ENCODE measurements around the gene NCCRP1. TPM values are rescaled to one million over a fixed set of nuclear protein-coding genes. Genes with fewer than 3 reads are reported as not detected.

The NCCRP1 gene
- polyA plus RNA-seq, 3 donors, result 1.3 to 4.5 (median 1.7) TPM

Other genes with a start within 250 kb of the NCCRP1 start
- gene FBXO17, start 221.2 kb upstream of the NCCRP1 start, polyA plus RNA-seq (ENCODE audit: insufficient read length in 3 of 3), result 10 to 100 TPM; 69.5 to 93.4 (median 71.4) TPM
- gene FBXO27, start 164.4 kb upstream of the NCCRP1 start, polyA plus RNA-seq (ENCODE audit: insufficient read length in 3 of 3), result 1 to 10 TPM; 7.1 to 8.7 (median 7.2) TPM
- under 1 TPM; 0.20 to 0.72 (median 0.38) TPM for gene ACP7, start 112.6 kb upstream of the NCCRP1 start, polyA plus RNA-seq (ENCODE audit: insufficient read length in 3 of 3)
- gene PAK4, start 71.2 kb upstream of the NCCRP1 start, polyA plus RNA-seq (ENCODE audit: insufficient read length in 3 of 3), result 10 to 100 TPM; 41.7 to 71.0 (median 65.6) TPM
- not detected for gene SYCN, start 7.3 kb downstream of the NCCRP1 start, polyA plus RNA-seq (ENCODE audit: insufficient read length in 3 of 3)
- gene IFNL3, start 48.0 kb downstream of the NCCRP1 start, polyA plus RNA-seq (ENCODE audit: insufficient read length in 3 of 3), result not detected
- gene IFNL4, start 51.9 kb downstream of the NCCRP1 start, polyA plus RNA-seq (ENCODE audit: insufficient read length in 3 of 3), result under 1 TPM in 1 of 3 donors, not detected in 2; 0.11 TPM
- not detected for gene IFNL2, start 71.4 kb downstream of the NCCRP1 start, polyA plus RNA-seq (ENCODE audit: insufficient read length in 3 of 3)
- gene IFNL1, start 99.4 kb downstream of the NCCRP1 start, polyA plus RNA-seq (ENCODE audit: insufficient read length in 3 of 3), result not detected
- gene LRFN1, start 123.9 kb downstream of the NCCRP1 start, polyA plus RNA-seq (ENCODE audit: insufficient read length in 3 of 3), result 1 to 10 TPM in 2 of 3 donors, under 1 TPM in 1; 0.92 to 2.8 (median 2.1) TPM
- 10 to 100 TPM; 16.3 to 32.9 (median 25.0) TPM for gene GMFG, start 139.1 kb downstream of the NCCRP1 start, polyA plus RNA-seq (ENCODE audit: insufficient read length in 3 of 3)
- gene SAMD4B, start 145.5 kb downstream of the NCCRP1 start, polyA plus RNA-seq (ENCODE audit: insufficient read length in 3 of 3), result 100 to 1,000 TPM in 2 of 3 donors, 10 to 100 TPM in 1; 92.7 to 145 (median 122) TPM
- gene PAF1, start 194.1 kb downstream of the NCCRP1 start, polyA plus RNA-seq (ENCODE audit: insufficient read length in 3 of 3), result 10 to 100 TPM; 67.2 to 70.8 (median 68.1) TPM
- gene MED29, start 194.4 kb downstream of the NCCRP1 start, polyA plus RNA-seq (ENCODE audit: insufficient read length in 3 of 3), result 10 to 100 TPM; 38.9 to 46.7 (median 44.8) TPM
- 10 to 100 TPM; 29.0 to 60.1 (median 58.5) TPM for gene ZFP36, start 209.9 kb downstream of the NCCRP1 start, polyA plus RNA-seq (ENCODE audit: insufficient read length in 3 of 3)
- 100 to 1,000 TPM in 1 of 3 donors, 10 to 100 TPM in 2; 73.7 to 118 (median 96.8) TPM for gene PLEKHG2, start 215.7 kb downstream of the NCCRP1 start, polyA plus RNA-seq (ENCODE audit: insufficient read length in 3 of 3)
- 1,000 to 10,000 TPM; 1,189 to 1,428 (median 1,311) TPM for gene RPS16, start 239.0 kb downstream of the NCCRP1 start, polyA plus RNA-seq (ENCODE audit: insufficient read length in 3 of 3)
- 100 to 1,000 TPM; 147 to 151 (median 147) TPM for gene SUPT5H, start 248.6 kb downstream of the NCCRP1 start, polyA plus RNA-seq (ENCODE audit: insufficient read length in 3 of 3)

All from renal cortex interstitium (tissue), 3 donors.